ENCODE results near the gene USP34.
"Not testable (repeated sequence)": the region's sequence is repeated elsewhere in the genome, so short reads cannot be mapped to it uniquely, and the experiment has no call there.

Gene USP34

GRCh38 chr2:61178603-61179545 is 292.0 kb downstream of the USP34 start:
- DNase-seq = no peak

GRCh38 chr2:61177727-61178549 is 292.9 kb downstream of the USP34 start:
- DNase-seq = peak; percentile 43

DNA sequence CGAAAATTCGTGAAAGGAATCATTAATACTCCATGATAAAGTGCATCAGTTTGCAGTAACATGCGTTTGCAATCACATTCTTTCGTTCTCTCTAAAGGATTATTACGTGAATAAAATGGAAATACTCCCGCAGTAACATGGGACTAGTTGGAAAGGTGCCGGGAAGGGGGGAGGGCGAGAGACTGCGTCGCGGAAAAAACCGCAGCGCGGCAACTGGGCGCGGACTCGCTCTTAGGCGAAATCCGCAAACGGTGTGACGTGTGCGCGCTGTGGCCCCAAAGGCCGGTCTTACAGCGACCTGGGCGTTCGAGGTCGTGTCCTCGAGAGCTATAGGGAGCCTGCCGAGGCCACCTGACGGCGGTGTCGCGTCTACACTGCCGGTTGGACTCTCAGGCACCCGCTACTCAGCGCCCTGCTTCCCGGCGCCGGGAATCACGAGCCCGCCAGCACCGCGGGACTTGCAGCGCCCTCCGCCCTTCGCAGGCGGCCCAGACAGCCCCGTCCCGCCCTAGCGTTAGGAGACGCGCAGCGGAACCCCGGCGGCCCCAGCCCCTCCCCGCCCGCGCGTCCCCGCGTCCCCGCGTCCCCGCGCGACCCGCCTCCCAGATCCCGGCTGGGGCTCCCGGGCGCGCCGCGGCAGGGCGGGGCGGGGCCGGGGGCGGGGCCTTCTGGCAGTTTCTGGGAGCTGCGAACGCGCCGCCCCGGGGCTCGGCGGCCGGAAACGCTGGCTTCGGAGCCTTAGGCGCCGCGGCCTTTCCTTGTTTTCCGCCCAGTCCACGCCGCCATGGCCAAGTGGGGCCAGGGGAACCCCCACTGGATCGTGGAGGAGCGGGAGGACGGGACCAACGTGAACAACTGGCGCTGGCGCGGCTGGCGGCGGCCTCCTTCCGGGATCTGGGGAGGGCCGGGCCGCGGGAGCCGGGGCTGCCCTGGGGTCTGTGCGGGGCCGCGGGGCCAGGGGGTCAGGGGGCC is 293.8 kb downstream of the USP34 start:
- peak; percentile 94 for DNase-seq

DNA sequence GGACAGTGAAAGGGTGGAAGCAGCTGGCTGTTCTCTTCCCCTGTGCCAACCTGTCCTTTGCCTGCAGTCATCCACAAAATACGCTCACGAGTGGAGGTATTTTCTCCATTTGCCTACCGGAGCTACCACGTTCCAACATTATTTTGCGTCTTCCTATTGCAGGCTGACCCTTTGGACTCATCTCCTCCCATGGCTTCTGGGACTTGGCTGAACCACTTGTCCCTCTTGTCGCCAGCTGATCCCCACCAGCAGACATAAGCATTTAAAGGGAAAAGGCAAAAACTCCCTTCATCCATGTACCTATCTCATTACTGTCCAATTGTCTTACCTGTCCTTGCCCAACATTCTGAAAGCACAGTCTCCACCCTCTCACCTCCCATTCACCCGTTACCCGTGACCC is 295.9 kb downstream of the USP34 start:
- no peak for DNase-seq

- DNase-seq = no peak
These were observed 297.8 kb downstream of the USP34 start for GRCh38 chr2:61173116-61173515.

DNA sequence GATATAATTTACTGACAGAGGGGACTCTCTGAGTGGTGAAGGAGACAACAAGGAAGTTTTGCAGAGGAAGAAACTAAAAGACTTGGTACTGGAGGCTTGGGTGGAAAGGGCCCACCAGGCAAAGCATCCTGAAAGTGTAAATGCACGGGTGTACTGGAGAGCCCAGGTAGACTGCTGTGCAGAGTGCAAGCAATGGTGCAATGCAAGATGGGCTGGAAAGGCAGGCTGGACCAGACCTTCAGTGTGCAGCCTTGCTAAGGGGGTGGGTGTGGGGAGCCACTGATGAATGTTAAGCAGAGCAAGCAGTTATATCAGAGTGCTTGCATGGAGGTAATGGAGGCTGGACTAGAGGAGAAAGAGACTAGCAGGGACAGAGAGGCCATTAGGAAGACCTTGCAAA is 298.2 kb downstream of the USP34 start:
- DNase-seq = no peak

DNA sequence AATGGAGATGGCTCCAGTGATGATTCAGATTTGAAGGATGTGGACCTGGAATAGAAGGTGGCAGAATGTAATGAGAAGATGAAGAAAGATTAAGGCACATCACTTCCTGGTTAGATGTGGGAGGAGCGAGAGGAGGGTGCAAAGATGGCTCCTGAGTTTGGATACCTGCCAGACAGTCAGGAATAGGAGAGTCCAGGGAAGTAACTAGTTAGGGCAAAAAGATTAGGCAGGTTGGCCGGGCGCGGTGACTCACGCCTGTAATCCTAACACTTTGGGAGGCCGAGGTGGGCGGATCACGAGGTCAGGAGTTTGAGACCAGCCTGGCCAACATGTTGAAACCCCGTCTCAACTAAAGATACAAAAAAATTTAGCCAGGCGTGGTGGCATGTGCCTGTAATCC is 303.3 kb downstream of the USP34 start:
- DNase-seq = no peak

GRCh38 chr2:61165946-61166345 is 304.9 kb downstream of the USP34 start:
- no peak for DNase-seq

DNA sequence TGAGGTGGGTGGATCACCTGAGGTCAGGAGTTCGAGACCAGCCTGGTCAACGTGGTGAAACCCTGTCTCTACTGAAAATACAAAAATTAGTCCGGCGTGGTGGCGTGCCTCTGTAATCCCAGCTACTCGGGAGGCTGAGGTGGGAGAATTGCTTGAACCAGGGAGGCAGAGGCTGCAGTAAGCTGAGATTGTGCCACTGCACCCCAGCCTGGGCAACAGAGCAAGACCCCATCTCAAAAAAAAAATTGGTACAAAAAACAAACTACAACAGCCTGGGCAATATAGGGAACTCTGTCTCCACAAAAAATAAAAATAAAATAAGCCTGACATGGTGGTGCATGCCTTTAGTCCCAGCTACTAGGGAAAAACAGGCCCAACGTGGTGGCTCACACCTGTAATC is 305.8 kb downstream of the USP34 start:
- not testable (repeated sequence) for DNase-seq

DNA sequence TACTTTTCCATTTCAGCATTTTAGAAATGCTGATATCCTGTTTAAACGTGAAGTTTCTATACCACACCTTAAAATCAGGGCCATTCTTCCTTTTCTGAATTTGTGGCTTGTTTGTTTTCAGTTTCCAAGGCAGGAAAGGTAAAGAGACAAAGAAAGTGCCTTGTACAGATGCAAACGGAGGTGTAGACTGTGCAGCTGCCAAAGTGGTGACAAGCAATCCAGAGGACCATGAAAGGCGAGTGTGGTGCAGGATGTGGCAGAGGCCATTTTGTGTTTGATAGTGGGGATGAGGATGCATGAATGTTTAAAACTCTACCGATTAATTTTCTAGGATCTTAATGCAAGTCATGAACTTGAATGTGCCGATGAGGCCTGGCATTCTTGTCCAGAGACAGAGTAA is 308.2 kb downstream of the USP34 start:
- DNase-seq = no peak

- DNase-seq = no peak
These were observed 309.0 kb downstream of the USP34 start, which contains the start of gene C2orf74 for GRCh38 chr2:61161888-61162287. Gene C2orf74 (plus strand): TSS chr2:61162188. CDS start chr2:61162515, 327 bp downstream.

- DNase-seq = no peak
These were observed 312.4 kb downstream of the USP34 start for GRCh38 chr2:61158356-61158955.

DNA sequence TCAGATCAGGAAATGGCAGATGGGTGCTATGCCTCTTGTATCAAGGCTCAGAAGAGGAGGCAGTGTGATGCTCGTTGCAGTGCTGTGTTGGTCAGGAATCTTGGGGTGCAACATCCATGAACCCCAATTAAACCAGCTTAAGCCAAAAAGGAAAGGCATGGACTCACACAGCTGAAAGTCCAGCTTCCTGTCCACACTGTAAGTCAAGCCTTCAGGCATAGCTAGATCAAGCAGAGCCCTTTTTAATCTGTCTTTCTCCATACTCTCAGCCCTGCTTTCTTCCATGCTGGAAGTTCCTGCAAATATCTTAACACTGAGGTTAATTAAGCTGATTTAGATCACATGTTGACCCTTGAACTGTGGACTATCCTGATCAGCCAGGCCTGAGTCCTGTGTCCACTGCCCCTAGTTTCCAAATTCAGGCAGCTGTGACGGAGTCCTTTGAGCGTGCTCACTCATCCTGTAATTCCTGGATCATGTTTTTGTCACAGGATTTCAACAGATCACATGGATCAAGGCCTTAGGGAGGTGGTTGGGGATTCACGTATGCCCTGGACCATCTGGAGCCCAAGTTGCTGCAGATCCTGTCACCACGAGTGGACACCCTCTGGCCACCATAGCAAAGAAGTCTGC is 313.4 kb downstream of the USP34 start:
- DNase-seq = no peak

GRCh38 chr2:61151436-61151835 is 319.5 kb downstream of the USP34 start:
- no peak for DNase-seq

GRCh38 chr2:61149074-61149473 is 321.8 kb downstream of the USP34 start:
- no peak for DNase-seq

GRCh38 chr2:61148091-61148490 is 322.8 kb downstream of the USP34 start:
- DNase-seq = not testable (repeated sequence)

GRCh38 chr2:61145990-61146389 is 324.9 kb downstream of the USP34 start:
- DNase-seq = no peak

DNA sequence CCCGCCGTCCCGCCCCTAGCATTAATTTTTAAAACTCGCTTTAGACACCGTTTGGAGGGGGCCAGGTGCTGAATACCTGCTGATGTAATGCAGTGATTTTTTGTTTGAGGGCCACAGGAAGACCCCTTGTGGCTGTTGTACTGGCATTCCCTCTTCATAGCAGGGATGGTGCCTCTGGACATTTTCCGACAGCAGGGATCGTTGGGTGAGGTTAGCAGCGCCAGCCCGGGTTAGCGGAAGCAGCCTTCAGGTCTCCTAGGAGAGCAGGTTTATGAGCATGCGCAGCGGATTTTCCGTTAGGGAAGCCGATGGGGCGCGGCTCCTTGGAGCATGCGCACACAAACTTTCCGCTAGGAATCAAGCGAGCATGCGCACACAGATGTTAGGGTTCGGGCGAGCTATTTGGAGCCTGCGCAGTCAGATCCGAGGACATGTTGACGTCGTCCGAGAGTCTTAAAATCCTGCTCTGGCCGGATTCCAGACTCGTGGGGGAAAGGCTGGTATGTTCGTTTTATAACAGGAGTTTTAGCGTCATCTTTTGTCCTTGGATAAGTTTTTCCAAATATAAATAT is 326.1 kb downstream of the USP34 start:
- peak; percentile 89 for DNase-seq

- no peak for DNase-seq
These were observed 329.7 kb downstream of the USP34 start for GRCh38 chr2:61141151-61141550.

DNA sequence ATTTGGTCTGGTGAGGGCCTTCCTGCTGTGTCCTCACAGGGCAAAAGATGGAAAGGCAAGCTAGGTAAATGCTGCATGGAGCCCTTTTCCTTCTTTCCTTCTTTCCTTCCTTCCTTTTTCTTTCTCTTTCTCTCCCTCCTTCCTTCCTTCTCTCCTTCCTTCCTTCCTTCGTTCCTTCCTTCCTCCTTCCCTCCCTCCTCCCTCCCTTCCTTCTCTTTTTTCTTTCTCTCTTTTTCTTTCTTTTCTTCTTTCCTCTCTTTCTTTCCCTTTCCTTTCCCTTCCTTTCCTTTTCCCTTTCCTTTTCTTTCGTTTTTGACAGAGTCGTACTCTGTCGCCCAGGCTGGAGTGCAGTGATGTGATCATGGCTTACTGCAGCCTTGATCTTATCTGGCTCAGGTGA is 332.0 kb downstream of the USP34 start:
- no peak for DNase-seq
